Stomach smooth muscle (tissue), 2 donors: ENCODE results near the gene ZBED4.
"Not testable (repeated sequence)": the region's sequence is repeated elsewhere in the genome, so short reads cannot be mapped to it uniquely, and the experiment has no call there.

Source experiments
- H3K27ac ChIP-seq: one replicate; pipeline ENCODE4 v1.7.0; 2013; ENCODE audit warnings: mild to moderate bottlenecking, low read length, inconsistent platforms
- H3K27me3 ChIP-seq, 2 donors: one replicate each; pipeline ENCODE4 v1.7.0; 2013; ENCODE audit warnings: low read length in 2 of 2; ENCODE audit not compliant: insufficient read depth in 2 of 2, control insufficient read depth in 1 of 2
- H3K36me3 ChIP-seq, 2 donors: one replicate each; pipeline ENCODE4 v1.7.0; 2013; ENCODE audit warnings: low read length in 2 of 2; ENCODE audit not compliant: control insufficient read depth in 2 of 2, insufficient read depth in 2 of 2
- H3K4me1 ChIP-seq: one replicate; pipeline ENCODE4 v1.7.0; 2013; ENCODE audit warnings: low read length; ENCODE audit not compliant: control insufficient read depth, insufficient read depth
- H3K4me3 ChIP-seq, 2 donors: one replicate each; pipeline ENCODE4 v1.7.0; 2013; ENCODE audit warnings: low read length in 2 of 2
- H3K9ac ChIP-seq, 2 donors: one replicate each; pipeline ENCODE4 v1.7.0; 2013; ENCODE audit warnings: low read length in 2 of 2, mild to moderate bottlenecking in 1 of 2
- H3K9me3 ChIP-seq, 2 donors: one replicate each; pipeline ENCODE4 v1.7.0; 2013; ENCODE audit warnings: low read length in 2 of 2; ENCODE audit not compliant: control insufficient read depth in 2 of 2
- donor health status: healthy.
- donor health status: Pancreatic carcinoma.

ZBED4 gene

GRCh38 chr22:49817359-49817758 lies 36.3 kb upstream of the ZBED4 start:
- Histone ChIP-seq H3K27me3 (no peaks in the 10 kb centered on the region), H3K9ac (no peak overlapping the region), H3K4me1 (peaks cover 67% of the 10 kb centered on the region), H3K27ac (no peak overlapping the region), H3K9me3 (no peaks in the 10 kb centered on the region), H3K36me3 (peaks cover 16 to 24% of the 10 kb centered on the region in 2 donors), H3K4me3 (peak overlapping the region; percentile 15 to 23)

- peak overlapping the region in 1 of 2 donors; percentile 62 for H3K9ac ChIP-seq
- H3K36me3 ChIP-seq = peaks cover 30 to 32% of the 10 kb centered on the region in 2 donors
- peak overlapping the region; percentile 37 for H3K27ac ChIP-seq
- H3K27me3 ChIP-seq = no peaks in the 10 kb centered on the region
- peak overlapping the region; percentile 15 to 43 for H3K4me3 ChIP-seq
- H3K9me3 ChIP-seq = no peaks in the 10 kb centered on the region
- peaks cover 71% of the 10 kb centered on the region for H3K4me1 ChIP-seq
These were observed 32.7 kb upstream of the ZBED4 start for GRCh38 chr22:49820984-49821383.

- not testable (repeated sequence) for H3K9ac ChIP-seq, H3K9me3 ChIP-seq, H3K27me3 ChIP-seq, H3K27ac ChIP-seq
- peaks cover 29 to 30% of the 10 kb centered on the region in 2 donors for H3K36me3 ChIP-seq
- H3K4me3 ChIP-seq = peak overlapping the region in 1 of 2 donors; percentile 44
- H3K4me1 ChIP-seq = peaks cover 69% of the 10 kb centered on the region
These were observed 31.9 kb upstream of the ZBED4 start for GRCh38 chr22:49821741-49822140.

- Histone ChIP-seq H3K9me3 (no peaks in the 10 kb centered on the region), H3K4me1 (peaks cover 54% of the 10 kb centered on the region), H3K9ac (no peak overlapping the region), H3K36me3 (peaks cover 23 to 29% of the 10 kb centered on the region in 2 donors), H3K4me3 (no peak overlapping the region), H3K27ac (no peak overlapping the region), H3K27me3 (no peaks in the 10 kb centered on the region)
These were observed 30.2 kb upstream of the ZBED4 start for GRCh38 chr22:49823289-49824045.

- H3K4me1 ChIP-seq = peaks cover 54% of the 10 kb centered on the region
These were observed 29.3 kb upstream of the ZBED4 start for GRCh38 chr22:49824185-49824925.

GRCh38 chr22:49824936-49825335 lies 28.7 kb upstream of the ZBED4 start:
- Histone ChIP-seq H3K9me3 (no peaks in the 10 kb centered on the region), H3K4me3 (peak overlapping the region; percentile 46 to 83), H3K27me3 (no peaks in the 10 kb centered on the region), H3K9ac (peak overlapping the region; percentile 15 to 55), H3K36me3 (peaks cover 21 to 25% of the 10 kb centered on the region in 2 donors), H3K4me1 (peaks cover 53% of the 10 kb centered on the region), H3K27ac (peak overlapping the region; percentile 71)

More at GRCh38 chr22:49824185-49824925, 29.3 kb upstream of the ZBED4 start:
- Histone ChIP-seq H3K9me3 (no peaks in the 10 kb centered on the region), H3K27ac (peak overlapping the region; percentile 71), H3K27me3 (no peaks in the 10 kb centered on the region), H3K36me3 (peaks cover 21 to 25% of the 10 kb centered on the region in 2 donors), H3K4me3 (peak overlapping the region; percentile 46 to 83), H3K9ac (peak overlapping the region; percentile 15 to 55)

GRCh38 chr22:49825436-49825835 lies 28.2 kb upstream of the ZBED4 start:
- peak overlapping the region; percentile 75 to 76 for H3K9ac ChIP-seq
- H3K9me3 ChIP-seq = no peaks in the 10 kb centered on the region
- peaks cover 17 to 21% of the 10 kb centered on the region in 2 donors for H3K36me3 ChIP-seq
- H3K27ac ChIP-seq = peak overlapping the region; percentile 71
- peak overlapping the region; percentile 83 to 88 for H3K4me3 ChIP-seq
- no peaks in the 10 kb centered on the region for H3K27me3 ChIP-seq
- H3K4me1 ChIP-seq = peaks cover 48% of the 10 kb centered on the region

GRCh38 chr22:49825944-49826602 lies 27.6 kb upstream of the ZBED4 start:
- H3K9ac ChIP-seq = peak overlapping the region; percentile 75 to 76
- no peaks in the 10 kb centered on the region for H3K27me3 ChIP-seq
- H3K4me1 ChIP-seq = peaks cover 41% of the 10 kb centered on the region
- peaks cover 0 to under 1% of the 10 kb centered on the region in 2 donors for H3K9me3 ChIP-seq
- peaks cover 14 to 18% of the 10 kb centered on the region in 2 donors for H3K36me3 ChIP-seq
- peak overlapping the region; percentile 71 for H3K27ac ChIP-seq
- peak overlapping the region; percentile 83 to 88 for H3K4me3 ChIP-seq

GRCh38 chr22:49826603-49827270 lies 26.9 kb upstream of the ZBED4 start:
- Histone ChIP-seq H3K9me3 (peaks cover 4 to 7% of the 10 kb centered on the region in 2 donors), H3K9ac (peak overlapping the region; percentile 75 to 76), H3K4me1 (peaks cover 35% of the 10 kb centered on the region), H3K36me3 (peaks cover 14 to 18% of the 10 kb centered on the region in 2 donors), H3K4me3 (peak overlapping the region; percentile 83 to 88), H3K27me3 (no peaks in the 10 kb centered on the region), H3K27ac (peak overlapping the region; percentile 71)

- peak overlapping the region in 1 of 2 donors; percentile 75 for H3K9ac ChIP-seq
- H3K27ac ChIP-seq = peak overlapping the region; percentile 71
- H3K4me3 ChIP-seq = peak overlapping the region in 1 of 2 donors; percentile 83
- H3K4me1 ChIP-seq = peaks cover 30% of the 10 kb centered on the region
- H3K9me3 ChIP-seq = peaks cover 4 to 8% of the 10 kb centered on the region in 2 donors
- no peaks in the 10 kb centered on the region for H3K27me3 ChIP-seq
- H3K36me3 ChIP-seq = peaks cover 14 to 17% of the 10 kb centered on the region in 2 donors
These were observed 26.3 kb upstream of the ZBED4 start for GRCh38 chr22:49827271-49827852.
